IPS DF 4.7 (cell line): ENCODE measurements around the gene TMEFF2.

Experiments used
- DNase-seq: peaks from one replicate; pipeline ENCODE4 v3.0.0-alpha.2; 2013; ENCODE audit warnings: low spot score; ENCODE audit errors: extremely low read depth

TMEFF2 gene

GRCh38 chr2:192013211-192013610 lies 181.5 kb downstream of the TMEFF2 start:
- no peak for DNase-seq

- no peak for DNase-seq
Measured at GRCh38 chr2:192011196-192011595, 183.5 kb downstream of the TMEFF2 start.

GRCh38 chr2:192010073-192010472 lies 184.7 kb downstream of the TMEFF2 start:
- DNase-seq: no peak

GRCh38 chr2:192007581-192008228 lies 187.0 kb downstream of the TMEFF2 start:
- DNase-seq: no peak

- DNase-seq: no peak
Measured at GRCh38 chr2:192005211-192005610, 189.5 kb downstream of the TMEFF2 start.

- DNase-seq: no peak
Measured at GRCh38 chr2:192004188-192004963, 190.4 kb downstream of the TMEFF2 start.

- DNase-seq: no peak
Measured at GRCh38 chr2:192002418-192002817, 192.3 kb downstream of the TMEFF2 start.

- no peak for DNase-seq
Measured at GRCh38 chr2:192000196-192000980, 194.3 kb downstream of the TMEFF2 start.

GRCh38 chr2:191999101-191999841 lies 195.5 kb downstream of the TMEFF2 start:
- no peak for DNase-seq

GRCh38 chr2:191995285-191995684 lies 199.4 kb downstream of the TMEFF2 start:
- DNase-seq: no peak

- no peak for DNase-seq
Measured at GRCh38 chr2:191994749-191995148, 200.0 kb downstream of the TMEFF2 start.

GRCh38 chr2:191991442-191991841 lies 203.3 kb downstream of the TMEFF2 start:
- DNase-seq: no peak

GRCh38 chr2:191985740-191986139 lies 209.0 kb downstream of the TMEFF2 start:
- no peak for DNase-seq

- no peak for DNase-seq
Measured at GRCh38 chr2:191983591-191983990, 211.1 kb downstream of the TMEFF2 start.

- DNase-seq: no peak
Measured at GRCh38 chr2:191983186-191983585, 211.5 kb downstream of the TMEFF2 start.

GRCh38 chr2:191981706-191982105 lies 213.0 kb downstream of the TMEFF2 start:
- DNase-seq: no peak

GRCh38 chr2:191980483-191980882 lies 214.2 kb downstream of the TMEFF2 start:
- DNase-seq: no peak

- DNase-seq: no peak
Measured at GRCh38 chr2:191979221-191979730, 215.5 kb downstream of the TMEFF2 start.

GRCh38 chr2:191977754-191978153 lies 217.0 kb downstream of the TMEFF2 start:
- no peak for DNase-seq

GRCh38 chr2:191976436-191976835 lies 218.3 kb downstream of the TMEFF2 start:
- no peak for DNase-seq

- no peak for DNase-seq
Measured at GRCh38 chr2:191974676-191975075, 220.1 kb downstream of the TMEFF2 start.
